ENCODE results near the gene CCSER2. TPM values are rescaled to one million over a fixed set of nuclear protein-coding genes. Genes with fewer than 3 reads are reported as not detected.

Gene CCSER2
- total and polyA plus RNA-seq, 8 donors = 7.0 to 87.9 (median 27.1) TPM

- Histone ChIP-seq H3K4me3 (no peak overlapping the region), H3K4me1 (peaks cover 4 to 61% (median 31%) of the 10 kb centered on the region in 4 donors), H3K36me3 (no peaks in the 10 kb centered on the region), H3K9me3 (no peaks in the 10 kb centered on the region), H3K27ac (peak overlapping the region in 2 of 5 donors; percentile 26 to 56), H3K27me3 (no peaks in the 10 kb centered on the region)
- 90 to 100% (median 93%) methylated on average over 4 of the region's 4 CpGs for WGBS, 5 donors
- intact Hi-C loops (cut with DNase I; ENCODE audit: low total_unique reads) = no loop called here
- peak in 1 of 2 donors; percentile 14 for DNase-seq
- TF ChIP-seq POLR2A (IDR thresholded peaks at IDR 0.05) (no peak), CTCF (IDR thresholded peaks at IDR 0.05) (no peak), EP300 (IDR thresholded peaks at IDR 0.05) (no peak), POLR2AphosphoS5 (IDR thresholded peaks at IDR 0.05) (no peak)
Measured at GRCh38 chr10:84348447-84348846, 20.1 kb downstream of the CCSER2 start.

- H3K27me3 ChIP-seq = no peaks in the 10 kb centered on the region
- H3K27ac ChIP-seq = peak overlapping the region in 4 of 5 donors; percentile 26 to 70 (median 40)
- no peak overlapping the region for H3K4me3 ChIP-seq
- WGBS, 5 donors = 60 to 83% (median 66%) methylated on average over 2 of the region's 2 CpGs
- no peaks in the 10 kb centered on the region for H3K9me3 ChIP-seq
- TF ChIP-seq POLR2AphosphoS5 (IDR thresholded peaks at IDR 0.05) (no peak), EP300 (IDR thresholded peaks at IDR 0.05) (no peak), CTCF (IDR thresholded peaks at IDR 0.05) (no peak), POLR2A (IDR thresholded peaks at IDR 0.05) (no peak)
- intact Hi-C loops (cut with DNase I; ENCODE audit: low total_unique reads) = no loop called here
- H3K4me1 ChIP-seq = peaks cover 5 to 66% (median 34%) of the 10 kb centered on the region in 4 donors
- H3K36me3 ChIP-seq = no peaks in the 10 kb centered on the region
- DNase-seq = peak in 1 of 2 donors; percentile 18
Measured at GRCh38 chr10:84348860-84349259, 20.5 kb downstream of the CCSER2 start.

- peak; percentile 65 to 72 for DNase-seq
- no peak for TF ChIP-seq POLR2AphosphoS5 (IDR thresholded peaks at IDR 0.05)
- peak in 5 of 7 experiments; percentile 50 to 69 (median 51) for TF ChIP-seq CTCF (IDR thresholded peaks at IDR 0.05)
- TF ChIP-seq POLR2A (IDR thresholded peaks at IDR 0.05) = no peak
- TF ChIP-seq EP300 (IDR thresholded peaks at IDR 0.05) = no peak
- no peaks in the 10 kb centered on the region for H3K9me3 ChIP-seq
- H3K27ac ChIP-seq = no peak overlapping the region
- WGBS, 5 donors = 73 to 82% (median 81%) methylated on average over 7 of the region's 7 CpGs
- intact Hi-C loops (cut with DNase I; ENCODE audit: low total_unique reads) = loop anchor here (10.0 kb wide), 1 partner anchor 88 kb away; no protein-coding TSS in a partner anchor
- H3K4me1 ChIP-seq = peaks cover 5 to 72% (median 39%) of the 10 kb centered on the region in 4 donors
- no peaks in the 10 kb centered on the region for H3K27me3 ChIP-seq
- H3K4me3 ChIP-seq = no peak overlapping the region
- H3K36me3 ChIP-seq = no peaks in the 10 kb centered on the region
Measured at GRCh38 chr10:84352251-84352842, 24.0 kb downstream of the CCSER2 start.

GRCh38 chr10:84353052-84353803 lies 24.8 kb downstream of the CCSER2 start:
- Histone ChIP-seq H3K4me1 (peaks cover 5 to 77% (median 41%) of the 10 kb centered on the region in 4 donors), H3K36me3 (no peaks in the 10 kb centered on the region), H3K27me3 (no peaks in the 10 kb centered on the region), H3K9me3 (no peaks in the 10 kb centered on the region), H3K27ac (no peak overlapping the region), H3K4me3 (no peak overlapping the region)
- intact Hi-C loops (cut with DNase I; ENCODE audit: low total_unique reads) = loop anchor here (10.0 kb wide), 1 partner anchor 88 kb away; no protein-coding TSS in a partner anchor
- no peak for TF ChIP-seq CTCF (IDR thresholded peaks at IDR 0.05)
- no peak for TF ChIP-seq POLR2AphosphoS5 (IDR thresholded peaks at IDR 0.05)
- no peak for TF ChIP-seq EP300 (IDR thresholded peaks at IDR 0.05)
- no peak for TF ChIP-seq POLR2A (IDR thresholded peaks at IDR 0.05)
- WGBS, 5 donors = 78 to 86% (median 84%) methylated on average over 11 of the region's 11 CpGs
- peak in 1 of 2 donors; percentile 19 for DNase-seq
